Body of pancreas (tissue), 4 donors: ENCODE data around the gene TMEM235. TPM values are rescaled to one million over a fixed set of nuclear protein-coding genes. Genes with fewer than 3 reads are reported as not detected.

Experiments used
- ATAC-seq: fragments of 150-250 bp; one replicate; pipeline ENCODE4 v1.9.1; 2016
- DNase-seq, 4 donors: peaks; one replicate each; pipeline ENCODE4 v3.0.0-alpha.2; 2019
- H3K27ac ChIP-seq, 4 donors: fragments of 200-600 bp; sonication (generic); 1 replicate in 3 of 4; 2 replicates in 1 of 4; pipeline versions ENCODE4 v1.5.1 to v1.6.1; 2016 to 2019; ENCODE audit warnings: mild to moderate bottlenecking in 1 of 4, mixed read lengths in 1 of 4, moderate library complexity in 1 of 4
- H3K27me3 ChIP-seq, 2 donors: fragments of 200-600 bp; sonication (generic); one replicate each; pipeline ENCODE4 v1.6.0; 2016; ENCODE audit warnings: mild to moderate bottlenecking in 1 of 2
- H3K36me3 ChIP-seq, 2 donors: fragments of 200-600 bp; sonication (generic); replicated peaks in 1 of 2; 2 replicates each; pipeline ENCODE4 v1.5.1; 2016; ENCODE audit warnings: low read depth in 2 of 2; ENCODE audit not compliant: insufficient read depth in 1 of 2
- H3K4me1 ChIP-seq: fragments of 200-600 bp; sonication (generic); one replicate; pipeline ENCODE4 v1.6.0; 2016
- H3K4me3 ChIP-seq, 2 donors: fragments of 200-600 bp; sonication (generic); 1 replicate in 1 of 2; 2 replicates in 1 of 2; pipeline ENCODE4 v1.5.1; 2016 to 2019
- H3K9me3 ChIP-seq, 3 donors: fragments of 200-600 bp; sonication (generic); 1 replicate in 2 of 3; 2 replicates in 1 of 3; pipeline ENCODE4 v1.5.1; 2016
- POLR2A ChIP-seq, 3 donors: fragments of 450-650 bp; IDR thresholded peaks; one replicate each; pipeline ENCODE4 v1.6.1; 2016; ENCODE audit warnings: antibody characterized with exemption in 3 of 3, mild to moderate bottlenecking in 2 of 3
- WGBS, 2 donors: methylation state at CpG; one replicate each; pipeline ENCODE4 v1.1.5; 2017; 5-methylcytosine and 5-hydroxymethylcytosine counted together
- intact Hi-C: fragments of 100-400 bp; cut with DNase I; formaldehyde crosslinking; loops from one replicate; pipeline ENCODE4 v1.15.1; 2023
- total RNA-seq, 2 donors: library from RNA; depleted of rRNA; stranded (reverse); fragments of >200 nt; gene quantifications; one replicate each; pipeline ENCODE4 v1.1.0, GENCODE V29; 2016
- TF ChIP-seq, protein P1 (sequence below), 7 experiments: fragments of 450-650 bp in 4 of 7; fragments of 200-600 bp in 3 of 7; sonication (generic) in 3 of 7; IDR thresholded peaks; one replicate each; pipeline ENCODE4 v1.5.1; 2016 to 2019; ENCODE audit warnings: antibody characterized with exemption in 7 of 7

The TMEM235 gene
- total RNA-seq = not detected

DNA sequence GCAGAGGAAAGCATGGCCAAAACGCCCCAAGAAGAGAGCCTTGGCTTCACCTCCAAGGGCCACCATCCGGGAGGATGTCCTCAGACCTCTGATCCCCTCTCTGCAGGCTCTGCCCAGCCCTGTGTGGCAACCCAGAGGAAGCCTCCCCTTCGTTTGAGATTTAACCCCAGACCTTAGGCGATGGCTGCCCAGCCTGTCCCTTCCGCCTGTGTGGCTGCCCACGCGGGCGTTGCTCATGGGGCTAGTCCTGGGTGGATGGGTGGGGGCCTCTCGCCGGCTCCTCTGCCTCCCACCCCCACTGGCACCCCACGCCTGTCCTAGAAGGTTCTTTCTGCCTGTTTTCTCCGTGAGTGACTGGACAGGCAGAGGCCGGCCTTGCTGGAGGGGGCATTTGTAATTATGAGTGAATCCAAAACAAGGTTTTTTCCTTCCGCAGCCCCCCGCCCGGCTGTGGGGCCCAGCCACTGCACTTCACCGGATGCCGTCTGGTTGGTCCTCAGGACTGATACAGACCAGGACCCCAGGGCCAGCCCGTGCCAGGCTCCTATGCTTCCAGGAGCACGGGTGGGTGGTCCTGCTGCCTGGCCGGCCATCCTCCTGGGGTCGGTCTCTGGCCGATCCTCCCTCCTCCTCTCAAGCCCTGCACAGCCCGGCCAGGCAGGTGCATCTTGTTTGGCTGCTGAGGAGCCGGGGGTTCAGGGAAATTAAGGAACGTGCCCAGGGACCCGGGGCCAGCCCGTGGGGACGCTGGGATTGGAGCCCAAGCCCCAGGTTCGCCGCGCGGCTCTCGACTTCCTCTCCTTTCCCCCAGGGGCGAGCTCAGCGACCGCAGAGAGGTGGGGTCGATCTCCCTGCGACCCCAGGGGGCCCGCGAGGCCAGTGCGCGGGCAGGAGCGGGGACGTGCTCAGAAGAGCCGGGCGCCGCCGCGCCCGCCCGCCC is at the start of gene TMEM235:
TMEM235 (plus strand) TSS at position 636 of the 940 bp plus-strand sequence. CDS start 393 bp downstream, outside the sequence.
- WGBS, 2 donors = 23 to 61% methylated on average over 6 to 43 of the region's 52 CpGs
- no peak for TF ChIP-seq POLR2A (IDR thresholded peaks at IDR 0.05)
- TF ChIP-seq, protein P1, sequence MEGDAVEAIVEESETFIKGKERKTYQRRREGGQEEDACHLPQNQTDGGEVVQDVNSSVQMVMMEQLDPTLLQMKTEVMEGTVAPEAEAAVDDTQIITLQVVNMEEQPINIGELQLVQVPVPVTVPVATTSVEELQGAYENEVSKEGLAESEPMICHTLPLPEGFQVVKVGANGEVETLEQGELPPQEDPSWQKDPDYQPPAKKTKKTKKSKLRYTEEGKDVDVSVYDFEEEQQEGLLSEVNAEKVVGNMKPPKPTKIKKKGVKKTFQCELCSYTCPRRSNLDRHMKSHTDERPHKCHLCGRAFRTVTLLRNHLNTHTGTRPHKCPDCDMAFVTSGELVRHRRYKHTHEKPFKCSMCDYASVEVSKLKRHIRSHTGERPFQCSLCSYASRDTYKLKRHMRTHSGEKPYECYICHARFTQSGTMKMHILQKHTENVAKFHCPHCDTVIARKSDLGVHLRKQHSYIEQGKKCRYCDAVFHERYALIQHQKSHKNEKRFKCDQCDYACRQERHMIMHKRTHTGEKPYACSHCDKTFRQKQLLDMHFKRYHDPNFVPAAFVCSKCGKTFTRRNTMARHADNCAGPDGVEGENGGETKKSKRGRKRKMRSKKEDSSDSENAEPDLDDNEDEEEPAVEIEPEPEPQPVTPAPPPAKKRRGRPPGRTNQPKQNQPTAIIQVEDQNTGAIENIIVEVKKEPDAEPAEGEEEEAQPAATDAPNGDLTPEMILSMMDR (IDR thresholded peaks at IDR 0.05) = no peak
- Histone ChIP-seq H3K27me3 (peaks cover 3 to 17% of the 10 kb centered on the region in 2 donors), H3K9me3 (no peaks in the 10 kb centered on the region), H3K36me3 (no peaks in the 10 kb centered on the region), H3K4me3 (no peak within 1 kb of the TSS), H3K4me1 (no peaks in the 10 kb centered on the region), H3K27ac (no peak within 1 kb of the TSS)
- intact Hi-C loops = no loop called here
- no peak for ATAC-seq
- DNase-seq = no peak

DNA sequence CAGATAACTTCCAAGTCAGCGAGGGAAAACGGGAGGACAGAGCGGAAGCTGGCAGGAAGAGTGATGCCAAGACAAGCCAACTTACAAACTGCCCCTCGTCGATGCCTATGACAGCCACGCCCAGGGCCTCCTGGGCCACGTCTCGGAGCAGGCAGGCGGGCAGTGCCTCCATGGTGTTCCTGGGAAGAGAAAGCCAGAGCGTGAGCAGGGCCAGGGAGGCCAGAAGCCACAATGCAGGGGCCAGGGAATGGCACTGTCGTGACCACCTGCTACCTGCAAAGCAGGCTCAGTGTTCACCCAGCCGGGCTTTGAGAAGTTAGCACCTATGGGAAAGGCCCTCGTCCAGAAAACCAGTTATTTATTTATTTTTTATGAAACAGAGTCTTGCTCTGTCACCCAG is 48.9 kb upstream of the TMEM235 start:
- intact Hi-C loops = no loop called here

DNA sequence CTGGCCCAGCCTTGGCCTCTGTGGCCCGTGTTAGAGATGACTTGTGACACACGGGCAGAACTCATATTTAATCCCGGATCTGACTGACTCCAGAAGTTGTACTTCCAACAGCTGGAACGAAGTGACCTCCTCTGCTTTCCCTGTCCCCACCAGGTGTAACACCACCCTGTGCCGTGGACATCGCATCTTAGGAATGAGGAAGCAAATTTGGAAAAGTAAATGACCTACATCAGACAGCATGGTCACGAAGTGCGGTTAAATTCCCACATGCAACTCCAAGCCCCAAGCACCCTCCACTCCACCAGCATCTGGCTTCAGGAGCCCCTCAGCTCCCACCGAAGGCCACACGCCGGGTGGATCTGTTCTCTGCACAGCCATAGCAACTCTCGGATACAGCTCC is 47.5 kb upstream of the TMEM235 start:
- Histone ChIP-seq H3K4me3 (no peak overlapping the region), H3K4me1 (peaks cover 68% of the 10 kb centered on the region), H3K9me3 (no peaks in the 10 kb centered on the region), H3K36me3 (no peaks in the 10 kb centered on the region), H3K27me3 (no peaks in the 10 kb centered on the region), H3K27ac (peak overlapping the region; percentile 73 to 89 (median 79))
- intact Hi-C loops = no loop called here
- no peak for ATAC-seq
- DNase-seq = no peak
- WGBS, 2 donors = 60 to 67% methylated on average over 9 to 12 of the region's 12 CpGs
- TF ChIP-seq, protein P1 (IDR thresholded peaks at IDR 0.05) = no peak
- TF ChIP-seq POLR2A (IDR thresholded peaks at IDR 0.05) = no peak

More for the DNA sequence above, 48.9 kb upstream of the TMEM235 start:
- Histone ChIP-seq H3K4me1 (peaks cover 56% of the 10 kb centered on the region), H3K27ac (peak overlapping the region; percentile 53 to 89 (median 79)), H3K9me3 (no peaks in the 10 kb centered on the region), H3K4me3 (no peak overlapping the region), H3K27me3 (no peaks in the 10 kb centered on the region), H3K36me3 (no peaks in the 10 kb centered on the region)
- TF ChIP-seq POLR2A (IDR thresholded peaks at IDR 0.05) = peak in 1 of 3 donors; percentile 21
- TF ChIP-seq, protein P1 (IDR thresholded peaks at IDR 0.05) = no peak
- peak; percentile 70 to 86 (median 80) for DNase-seq
- 49 to 57% methylated on average over 13 of the region's 13 CpGs for WGBS, 2 donors
- ATAC-seq = peak; percentile 20

DNA sequence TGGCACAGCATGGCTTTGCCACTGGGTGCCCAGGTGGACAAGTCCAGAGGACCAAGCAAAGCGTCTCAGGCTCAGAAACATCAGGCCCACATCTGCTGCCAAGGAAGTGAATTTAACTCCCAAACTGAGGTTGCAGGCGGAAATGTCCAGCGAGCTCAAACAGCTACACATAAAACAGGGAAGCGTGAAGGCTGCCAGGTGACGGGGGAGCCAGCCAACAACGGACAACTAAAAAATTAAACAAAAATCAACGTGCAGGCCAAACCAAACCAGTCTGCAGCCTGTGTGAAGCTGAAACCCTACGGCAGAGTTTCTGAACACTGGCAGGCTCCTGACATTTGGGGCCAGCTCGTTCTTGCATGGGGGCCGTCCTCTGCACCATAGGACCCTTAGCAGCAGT is 47.1 kb upstream of the TMEM235 start:
- DNase-seq = peak; percentile 57 to 80 (median 74)
- WGBS, 2 donors = 13 to 18% methylated on average over 5 to 10 of the region's 10 CpGs
- Histone ChIP-seq H3K9me3 (no peaks in the 10 kb centered on the region), H3K36me3 (no peaks in the 10 kb centered on the region), H3K4me1 (peaks cover 72% of the 10 kb centered on the region), H3K27ac (peak overlapping the region; percentile 73 to 89 (median 79)), H3K4me3 (no peak overlapping the region), H3K27me3 (no peaks in the 10 kb centered on the region)
- no peak for TF ChIP-seq POLR2A (IDR thresholded peaks at IDR 0.05)
- TF ChIP-seq, protein P1 (IDR thresholded peaks at IDR 0.05) = no peak
- ATAC-seq = no peak
- intact Hi-C loops = no loop called here
